Testis (tissue), 3 donors: ENCODE results near the gene TSPAN2. TPM values are rescaled to one million over a fixed set of nuclear protein-coding genes. Genes with fewer than 3 reads are reported as not detected.

Experiments used
- DNase-seq: peaks from one replicate; pipeline ENCODE4 v3.0.0-alpha.2; 2019
- H3K27ac ChIP-seq, 2 donors: fragments of 200-600 bp; sonication (generic); one replicate each; pipeline ENCODE4 v1.5.1; 2019
- H3K27me3 ChIP-seq: fragments of 200-600 bp; sonication (generic); one replicate; pipeline ENCODE4 v1.5.1; 2019
- H3K36me3 ChIP-seq: fragments of 200-600 bp; sonication (generic); one replicate; pipeline ENCODE4 v1.5.1; 2017; ENCODE audit warnings: low read depth; ENCODE audit errors: missing control alignments
- H3K4me1 ChIP-seq: fragments of 200-600 bp; sonication (generic); one replicate; pipeline ENCODE4 v1.5.1; 2019
- H3K4me3 ChIP-seq, 2 donors: fragments of 200-600 bp; sonication (generic); one replicate each; pipeline ENCODE4 v1.5.1; 2017 to 2019
- H3K9me3 ChIP-seq: fragments of 200-600 bp; sonication (generic); one replicate; pipeline ENCODE4 v1.5.1; 2017
- POLR2A ChIP-seq: fragments of 450-650 bp; IDR thresholded peaks from one replicate; pipeline ENCODE4 v1.6.1; 2017; ENCODE audit warnings: antibody characterized with exemption, mild to moderate bottlenecking, moderate library complexity
- WGBS, 2 donors: methylation state at CpG; one replicate each; pipeline ENCODE4 v1.1.5; 2018; 5-methylcytosine and 5-hydroxymethylcytosine counted together
- intact Hi-C: fragments of 100-400 bp; cut with DNase I; formaldehyde crosslinking; loops from one replicate; pipeline ENCODE4 v1.15.1; 2023; ENCODE audit warnings: low total_unique reads
- polyA plus RNA-seq: library from polyadenylated mRNA; stranded (reverse); fragments of 350-450 nt; fragmentation: Illumina TruSeq; extraction: RNeasy Lipid Tissue Mini Kit (QIAGEN cat#74804); gene quantifications from one replicate; pipeline ENCODE4 v1.2.3, GENCODE V29; 2014; ENCODE audit warnings: low read depth, low replicate concordance; ENCODE audit not compliant: insufficient read depth
- total RNA-seq, 2 donors: library from RNA; depleted of rRNA; stranded (reverse); fragments of >200 nt; gene quantifications; one replicate each; pipeline ENCODE4 v1.2.3, GENCODE V29; 2016
- TF ChIP-seq, protein P1 (sequence below), 3 experiments: fragments of 450-650 bp in 2 of 3; fragments of 200-600 bp in 1 of 3; sonication (generic) in 1 of 3; IDR thresholded peaks; one replicate each; pipeline ENCODE4 v1.5.1; 2016 to 2019; ENCODE audit warnings: antibody characterized with exemption in 3 of 3, mild to moderate bottlenecking in 2 of 3, moderate library complexity in 1 of 3

TSPAN2 gene
- total and polyA plus RNA-seq, 3 donors from 2014 or later = 1.0 to 6.0 (median 1.2) TPM

DNA sequence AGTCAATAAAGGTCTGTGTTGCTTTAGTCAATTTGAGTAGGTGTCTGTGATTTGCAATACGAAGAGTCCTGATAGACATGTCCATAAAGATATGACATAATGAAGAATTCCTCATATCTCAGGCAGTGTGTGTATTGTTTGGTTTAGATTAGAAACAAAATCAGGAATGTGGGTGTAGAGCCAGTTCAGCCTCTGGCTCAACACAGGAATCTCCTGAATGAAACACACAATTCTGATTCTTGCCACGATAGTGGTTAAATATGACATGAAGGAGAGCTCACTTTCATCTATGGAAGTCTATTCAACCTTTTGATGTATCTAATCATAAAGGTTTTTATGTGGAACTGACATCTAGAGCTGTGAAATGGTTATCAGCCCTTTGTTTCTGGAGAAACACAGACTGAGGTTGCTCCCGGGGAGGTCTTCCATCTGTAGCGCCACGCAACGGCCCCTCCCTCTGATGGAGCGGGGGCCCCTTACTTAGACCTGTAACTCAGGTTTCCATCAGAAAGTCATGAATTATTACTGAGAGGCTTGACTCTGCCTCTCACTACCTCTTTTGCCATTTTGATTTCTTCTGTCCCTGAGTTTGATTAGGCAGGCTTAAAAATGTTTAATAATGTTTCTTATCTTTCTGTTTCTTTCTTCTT, 19.5 kb downstream of the TSPAN2 start:
- WGBS, 2 donors = 56 to 76% methylated on average over 7 of the region's 7 CpGs
- H3K4me3 ChIP-seq = no peak overlapping the region
- no peak overlapping the region for H3K27ac ChIP-seq
- no peaks in the 10 kb centered on the region for H3K27me3 ChIP-seq
- no peaks in the 10 kb centered on the region for H3K36me3 ChIP-seq
- TF ChIP-seq, protein P1, sequence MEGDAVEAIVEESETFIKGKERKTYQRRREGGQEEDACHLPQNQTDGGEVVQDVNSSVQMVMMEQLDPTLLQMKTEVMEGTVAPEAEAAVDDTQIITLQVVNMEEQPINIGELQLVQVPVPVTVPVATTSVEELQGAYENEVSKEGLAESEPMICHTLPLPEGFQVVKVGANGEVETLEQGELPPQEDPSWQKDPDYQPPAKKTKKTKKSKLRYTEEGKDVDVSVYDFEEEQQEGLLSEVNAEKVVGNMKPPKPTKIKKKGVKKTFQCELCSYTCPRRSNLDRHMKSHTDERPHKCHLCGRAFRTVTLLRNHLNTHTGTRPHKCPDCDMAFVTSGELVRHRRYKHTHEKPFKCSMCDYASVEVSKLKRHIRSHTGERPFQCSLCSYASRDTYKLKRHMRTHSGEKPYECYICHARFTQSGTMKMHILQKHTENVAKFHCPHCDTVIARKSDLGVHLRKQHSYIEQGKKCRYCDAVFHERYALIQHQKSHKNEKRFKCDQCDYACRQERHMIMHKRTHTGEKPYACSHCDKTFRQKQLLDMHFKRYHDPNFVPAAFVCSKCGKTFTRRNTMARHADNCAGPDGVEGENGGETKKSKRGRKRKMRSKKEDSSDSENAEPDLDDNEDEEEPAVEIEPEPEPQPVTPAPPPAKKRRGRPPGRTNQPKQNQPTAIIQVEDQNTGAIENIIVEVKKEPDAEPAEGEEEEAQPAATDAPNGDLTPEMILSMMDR (IDR thresholded peaks at IDR 0.05) = no peak
- TF ChIP-seq POLR2A = no peak
- no peaks in the 10 kb centered on the region for H3K4me1 ChIP-seq
- no peaks in the 10 kb centered on the region for H3K9me3 ChIP-seq
- DNase-seq = no peak
- intact Hi-C loops = no loop called here

DNA sequence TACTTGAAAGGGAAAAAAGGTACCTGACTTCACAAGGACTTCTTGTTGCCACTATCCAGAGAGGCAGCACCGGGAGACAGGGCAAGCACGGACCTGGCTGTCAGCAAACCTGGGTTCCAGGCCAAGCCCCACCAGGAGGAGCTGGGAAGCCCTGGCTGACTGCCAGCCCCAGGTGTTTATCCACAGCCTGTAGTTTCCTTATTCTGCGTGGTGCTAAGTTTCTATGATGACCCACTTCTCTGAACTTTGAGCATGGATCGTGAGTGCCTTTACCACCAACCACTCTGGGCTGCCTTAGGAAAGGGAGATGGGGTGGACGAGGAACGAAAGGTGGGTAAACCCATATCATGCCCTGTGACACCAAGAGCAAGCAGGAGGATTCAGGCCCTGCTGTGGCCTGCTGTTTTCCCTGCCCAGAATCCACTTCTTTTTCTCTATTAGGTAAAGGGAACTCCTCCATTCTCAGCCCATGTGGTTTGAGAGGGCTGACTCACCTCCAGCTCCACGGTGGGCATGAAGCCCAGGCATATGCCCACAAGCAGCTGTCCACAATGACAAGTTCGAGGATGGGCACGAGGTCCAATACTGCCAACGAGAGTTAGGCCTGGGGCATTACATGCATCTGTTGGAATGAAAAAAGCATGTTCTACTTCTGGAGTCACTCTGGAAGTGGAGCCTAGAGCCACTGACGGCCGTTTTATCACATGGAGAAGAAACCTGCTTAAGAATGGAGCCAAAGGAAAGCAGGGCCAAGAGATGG, 20.3 kb downstream of the TSPAN2 start:
- H3K4me3 ChIP-seq = no peak overlapping the region
- no peak for DNase-seq
- H3K27ac ChIP-seq = no peak overlapping the region
- no peaks in the 10 kb centered on the region for H3K4me1 ChIP-seq
- TF ChIP-seq, protein P1 (IDR thresholded peaks at IDR 0.05) = no peak
- TF ChIP-seq POLR2A = no peak
- intact Hi-C loops = no loop called here
- no peaks in the 10 kb centered on the region for H3K27me3 ChIP-seq
- WGBS, 2 donors = 75 to 84% methylated on average over 11 to 12 of the region's 12 CpGs
- H3K9me3 ChIP-seq = no peaks in the 10 kb centered on the region
- H3K36me3 ChIP-seq = no peaks in the 10 kb centered on the region

DNA sequence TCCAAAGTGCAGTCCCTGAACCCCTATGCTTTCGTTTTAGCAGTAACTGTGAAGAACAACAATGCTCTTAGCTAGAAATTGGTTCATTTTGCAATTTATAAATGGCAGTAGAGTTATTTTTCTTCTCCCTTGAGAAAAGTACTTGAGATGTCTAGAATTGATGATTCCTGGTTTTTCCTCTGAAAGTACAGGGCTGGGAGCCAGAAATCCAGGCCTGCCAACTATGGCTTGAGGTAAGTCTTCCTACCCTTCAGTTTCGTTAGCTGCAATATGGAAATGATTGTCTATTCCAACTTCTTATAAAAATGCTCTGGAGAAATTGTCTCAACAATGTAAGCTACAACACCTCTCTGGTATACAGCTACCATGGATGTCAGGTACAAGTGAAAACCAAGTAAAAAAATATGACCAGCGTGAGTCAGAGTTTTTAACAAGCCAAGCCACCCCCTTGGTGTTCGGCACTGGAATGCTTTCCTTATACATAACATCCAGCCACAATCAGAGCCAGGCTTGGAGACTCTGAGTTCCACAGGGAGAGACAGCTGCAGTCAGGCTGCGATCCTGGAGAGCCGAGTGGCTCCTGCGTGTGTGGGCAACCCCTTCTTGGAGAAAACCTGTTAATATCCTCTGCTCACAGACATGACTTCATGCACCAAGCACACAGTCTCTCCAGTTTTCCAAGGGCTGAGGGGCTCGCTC, 22.0 kb downstream of the TSPAN2 start:
- Histone ChIP-seq H3K27me3 (no peaks in the 10 kb centered on the region), H3K4me1 (no peaks in the 10 kb centered on the region), H3K36me3 (no peaks in the 10 kb centered on the region), H3K9me3 (no peaks in the 10 kb centered on the region), H3K27ac (no peak overlapping the region), H3K4me3 (no peak overlapping the region)
- TF ChIP-seq, protein P1 (IDR thresholded peaks at IDR 0.05) = no peak
- TF ChIP-seq POLR2A = no peak
- 77 to 88% methylated on average over 8 of the region's 8 CpGs for WGBS, 2 donors
- intact Hi-C loops = no loop called here
- DNase-seq = no peak

DNA sequence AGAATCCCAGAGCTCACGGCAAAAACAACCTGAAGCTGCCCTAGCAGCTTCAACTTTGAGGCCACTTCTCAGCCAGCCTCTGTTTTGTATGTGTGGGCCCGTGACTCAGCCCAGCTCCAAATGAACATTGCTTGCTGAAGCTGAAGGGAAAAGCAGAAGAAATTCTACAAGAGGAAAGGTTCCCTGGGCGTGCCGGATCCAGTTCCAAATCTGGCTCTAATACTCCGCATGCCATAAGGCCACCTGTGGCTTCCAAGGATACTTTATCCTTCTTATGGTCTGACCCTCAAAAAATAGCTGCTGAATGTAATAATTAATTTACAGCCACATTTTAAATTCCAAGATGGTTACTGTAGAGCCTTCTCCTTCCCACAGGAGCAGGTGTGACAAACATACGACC, 24.3 kb downstream of the TSPAN2 start:
- TF ChIP-seq, protein P1 (IDR thresholded peaks at IDR 0.05) = no peak
- no peak for TF ChIP-seq POLR2A
- Histone ChIP-seq H3K27me3 (no peaks in the 10 kb centered on the region), H3K4me3 (no peak overlapping the region), H3K9me3 (no peaks in the 10 kb centered on the region), H3K4me1 (no peaks in the 10 kb centered on the region), H3K27ac (no peak overlapping the region), H3K36me3 (no peaks in the 10 kb centered on the region)
- DNase-seq = no peak
- WGBS, 2 donors = 84 to 90% methylated on average over 6 of the region's 6 CpGs
- intact Hi-C loops = no loop called here
